Medulla oblongata (tissue), 1 donor: ENCODE results near the gene NR2F6.

Experiments
- DNase-seq: peaks from one replicate; pipeline ENCODE4 v3.0.0-alpha.2; 2015; ENCODE audit errors: extremely low spot score

Gene NR2F6

GRCh38 chr19:17237747-17238706, 7.7 kb downstream of the NR2F6 start:
- no peak for DNase-seq

GRCh38 chr19:17236811-17237543, 8.7 kb downstream of the NR2F6 start:
- no peak for DNase-seq

- DNase-seq, result no peak
These were observed 9.5 kb downstream of the NR2F6 start for GRCh38 chr19:17235971-17236777.

GRCh38 chr19:17235300-17235970, 10.3 kb downstream of the NR2F6 start:
- peak; percentile 60 for DNase-seq

- DNase-seq, result no peak
These were observed 10.8 kb downstream of the NR2F6 start for GRCh38 chr19:17234911-17235299.

- no peak for DNase-seq
These were observed 13.5 kb downstream of the NR2F6 start for GRCh38 chr19:17232258-17232657.

- no peak for DNase-seq
These were observed 15.8 kb downstream of the NR2F6 start for GRCh38 chr19:17229890-17230289.

GRCh38 chr19:17227798-17228367, 17.8 kb downstream of the NR2F6 start:
- DNase-seq, result no peak

GRCh38 chr19:17226002-17226933, 19.5 kb downstream of the NR2F6 start, which contains the start of gene OCEL1:
TSS of gene OCEL1 (plus strand) at chr19:17226226. CDS start at chr19:17226248, 22 bp downstream.
- DNase-seq, result peak; percentile 99

- DNase-seq, result no peak
These were observed 20.7 kb downstream of the NR2F6 start for GRCh38 chr19:17225053-17225452.

GRCh38 chr19:17220207-17220758, 25.4 kb downstream of the NR2F6 start:
- no peak for DNase-seq

GRCh38 chr19:17219286-17219685, 26.4 kb downstream of the NR2F6 start:
- no peak for DNase-seq

GRCh38 chr19:17216058-17216670, 29.6 kb downstream of the NR2F6 start:
- DNase-seq, result no peak

GRCh38 chr19:17215127-17215971, 30.4 kb downstream of the NR2F6 start, which contains the start of gene USE1:
TSS of gene USE1 (plus strand) at chr19:17215357. CDS start at chr19:17215406, 49 bp downstream.
- peak; percentile 95 for DNase-seq

- DNase-seq, result no peak
These were observed 31.1 kb downstream of the NR2F6 start for GRCh38 chr19:17214508-17215126.

- no peak for DNase-seq
These were observed 32.4 kb downstream of the NR2F6 start for GRCh38 chr19:17213334-17213733.
